ENCODE results near the gene SMC5.

SMC5 gene

GRCh38 chr9:70262366-70262765, 3.6 kb downstream of the SMC5 start:
- Histone ChIP-seq H3K4me1 (ENCODE audit: control insufficient read depth, insufficient read depth, low read length) (no peaks in the 10 kb centered on the region), H3K4me3 (ENCODE audit: low read length) (no peak overlapping the region), H3K36me3 (ENCODE audit: control insufficient read depth, insufficient read depth, low read length) (peaks cover 4% of the 10 kb centered on the region; the same call in 1 of the 2 replicates), H3K27me3 (ENCODE audit: control insufficient read depth, insufficient read depth, low read length) (no peaks in the 10 kb centered on the region), H3K9me3 (ENCODE audit: control insufficient read depth, insufficient read depth, low read length) (no peaks in the 10 kb centered on the region), H3K27ac (ENCODE audit: low read length) (no peak overlapping the region)
- DNase-seq (ENCODE audit: low read depth, low spot score): no peak
- WGBS (ENCODE audit: insufficient coverage, insufficient read length): 100% methylated on average over 2 of the region's 2 CpGs

GRCh38 chr9:70262948-70263347, 4.2 kb downstream of the SMC5 start:
- no peaks in the 10 kb centered on the region for H3K9me3 ChIP-seq (ENCODE audit: control insufficient read depth, insufficient read depth, low read length)
- no peak overlapping the region for H3K27ac ChIP-seq (ENCODE audit: low read length)
- no peak for DNase-seq (ENCODE audit: low read depth, low spot score)
- no peak overlapping the region for H3K4me3 ChIP-seq (ENCODE audit: low read length)
- H3K36me3 ChIP-seq (ENCODE audit: control insufficient read depth, insufficient read depth, low read length): peaks cover 5% of the 10 kb centered on the region; the same call in 1 of the 2 replicates
- no CpG with 5 or more reads among the region's 6 CpGs for WGBS (ENCODE audit: insufficient coverage, insufficient read length)
- H3K27me3 ChIP-seq (ENCODE audit: control insufficient read depth, insufficient read depth, low read length): no peaks in the 10 kb centered on the region
- no peaks in the 10 kb centered on the region for H3K4me1 ChIP-seq (ENCODE audit: control insufficient read depth, insufficient read depth, low read length)

GRCh38 chr9:70263421-70263820, 4.6 kb downstream of the SMC5 start:
- Histone ChIP-seq H3K4me3 (ENCODE audit: low read length) (no peak overlapping the region), H3K27ac (ENCODE audit: low read length) (no peak overlapping the region), H3K27me3 (ENCODE audit: control insufficient read depth, insufficient read depth, low read length) (no peaks in the 10 kb centered on the region), H3K36me3 (ENCODE audit: control insufficient read depth, insufficient read depth, low read length) (peaks cover 5% of the 10 kb centered on the region; the same call in 1 of the 2 replicates), H3K9me3 (ENCODE audit: control insufficient read depth, insufficient read depth, low read length) (no peaks in the 10 kb centered on the region), H3K4me1 (ENCODE audit: control insufficient read depth, insufficient read depth, low read length) (no peaks in the 10 kb centered on the region)
- no CpG with 5 or more reads among the region's 1 CpG for WGBS (ENCODE audit: insufficient coverage, insufficient read length)
- no peak for DNase-seq (ENCODE audit: low read depth, low spot score)

GRCh38 chr9:70278305-70278704, 19.5 kb downstream of the SMC5 start:
- Histone ChIP-seq H3K36me3 (ENCODE audit: control insufficient read depth, insufficient read depth, low read length) (no peaks in the 10 kb centered on the region), H3K4me3 (ENCODE audit: low read length) (no peak overlapping the region)

GRCh38 chr9:70283848-70284247, 25.1 kb downstream of the SMC5 start:
- H3K27ac ChIP-seq (ENCODE audit: low read length): no peak overlapping the region
- H3K4me3 ChIP-seq (ENCODE audit: low read length): no peak overlapping the region
- no peaks in the 10 kb centered on the region for H3K9me3 ChIP-seq (ENCODE audit: control insufficient read depth, insufficient read depth, low read length)
- WGBS (ENCODE audit: insufficient coverage, insufficient read length): no CpG with 5 or more reads among the region's 1 CpG
- no peaks in the 10 kb centered on the region for H3K4me1 ChIP-seq (ENCODE audit: control insufficient read depth, insufficient read depth, low read length)
- no peak for DNase-seq (ENCODE audit: low read depth, low spot score)
- no peaks in the 10 kb centered on the region for H3K27me3 ChIP-seq (ENCODE audit: control insufficient read depth, insufficient read depth, low read length)
- no peaks in the 10 kb centered on the region for H3K36me3 ChIP-seq (ENCODE audit: control insufficient read depth, insufficient read depth, low read length)

More at GRCh38 chr9:70278305-70278704, 19.5 kb downstream of the SMC5 start:
- H3K27ac ChIP-seq (ENCODE audit: low read length): no peak overlapping the region
- no peak for DNase-seq (ENCODE audit: low read depth, low spot score)
- H3K9me3 ChIP-seq (ENCODE audit: control insufficient read depth, insufficient read depth, low read length): no peaks in the 10 kb centered on the region
- no CpG with 5 or more reads among the region's 2 CpGs for WGBS (ENCODE audit: insufficient coverage, insufficient read length)
- no peaks in the 10 kb centered on the region for H3K27me3 ChIP-seq (ENCODE audit: control insufficient read depth, insufficient read depth, low read length)
- no peaks in the 10 kb centered on the region for H3K4me1 ChIP-seq (ENCODE audit: control insufficient read depth, insufficient read depth, low read length)

- no peak for DNase-seq (ENCODE audit: low read depth, low spot score)
- Histone ChIP-seq H3K27me3 (ENCODE audit: control insufficient read depth, insufficient read depth, low read length) (no peaks in the 10 kb centered on the region), H3K4me1 (ENCODE audit: control insufficient read depth, insufficient read depth, low read length) (no peaks in the 10 kb centered on the region), H3K9me3 (ENCODE audit: control insufficient read depth, insufficient read depth, low read length) (no peaks in the 10 kb centered on the region), H3K27ac (ENCODE audit: low read length) (no peak overlapping the region), H3K4me3 (ENCODE audit: low read length) (no peak overlapping the region), H3K36me3 (ENCODE audit: control insufficient read depth, insufficient read depth, low read length) (no peaks in the 10 kb centered on the region)
- WGBS (ENCODE audit: insufficient coverage, insufficient read length): no CpG with 5 or more reads among the region's 3 CpGs
Observed at GRCh38 chr9:70285246-70285645, 26.5 kb downstream of the SMC5 start.

- WGBS (ENCODE audit: insufficient coverage, insufficient read length): no CpG with 5 or more reads among the region's 4 CpGs
- DNase-seq (ENCODE audit: low read depth, low spot score): no peak
- H3K36me3 ChIP-seq (ENCODE audit: control insufficient read depth, insufficient read depth, low read length): no peaks in the 10 kb centered on the region
- no peaks in the 10 kb centered on the region for H3K4me1 ChIP-seq (ENCODE audit: control insufficient read depth, insufficient read depth, low read length)
- H3K9me3 ChIP-seq (ENCODE audit: control insufficient read depth, insufficient read depth, low read length): no peaks in the 10 kb centered on the region
- H3K4me3 ChIP-seq (ENCODE audit: low read length): no peak overlapping the region
- no peaks in the 10 kb centered on the region for H3K27me3 ChIP-seq (ENCODE audit: control insufficient read depth, insufficient read depth, low read length)
- H3K27ac ChIP-seq (ENCODE audit: low read length): no peak overlapping the region
Observed at GRCh38 chr9:70285981-70286598, 27.3 kb downstream of the SMC5 start.

GRCh38 chr9:70290626-70291025, 31.8 kb downstream of the SMC5 start:
- no peaks in the 10 kb centered on the region for H3K27me3 ChIP-seq (ENCODE audit: control insufficient read depth, insufficient read depth, low read length)
- no CpG with 5 or more reads among the region's 3 CpGs for WGBS (ENCODE audit: insufficient coverage, insufficient read length)
- no peak for DNase-seq (ENCODE audit: low read depth, low spot score)
- no peaks in the 10 kb centered on the region; the same call in 1 of the 2 replicates for H3K36me3 ChIP-seq (ENCODE audit: control insufficient read depth, insufficient read depth, low read length)
- H3K9me3 ChIP-seq (ENCODE audit: control insufficient read depth, insufficient read depth, low read length): no peaks in the 10 kb centered on the region
- H3K4me1 ChIP-seq (ENCODE audit: control insufficient read depth, insufficient read depth, low read length): no peaks in the 10 kb centered on the region
- no peak overlapping the region for H3K4me3 ChIP-seq (ENCODE audit: low read length)
- no peak overlapping the region for H3K27ac ChIP-seq (ENCODE audit: low read length)

GRCh38 chr9:70291446-70291845, 32.7 kb downstream of the SMC5 start:
- no peaks in the 10 kb centered on the region for H3K27me3 ChIP-seq (ENCODE audit: control insufficient read depth, insufficient read depth, low read length)
- no peaks in the 10 kb centered on the region; the same call in 1 of the 2 replicates for H3K36me3 ChIP-seq (ENCODE audit: control insufficient read depth, insufficient read depth, low read length)
- no peaks in the 10 kb centered on the region for H3K4me1 ChIP-seq (ENCODE audit: control insufficient read depth, insufficient read depth, low read length)
- DNase-seq (ENCODE audit: low read depth, low spot score): no peak
- no peak overlapping the region for H3K27ac ChIP-seq (ENCODE audit: low read length)
- no peaks in the 10 kb centered on the region for H3K9me3 ChIP-seq (ENCODE audit: control insufficient read depth, insufficient read depth, low read length)
- no CpG with 5 or more reads among the region's 1 CpG for WGBS (ENCODE audit: insufficient coverage, insufficient read length)
- no peak overlapping the region for H3K4me3 ChIP-seq (ENCODE audit: low read length)

GRCh38 chr9:70292253-70292652, 33.5 kb downstream of the SMC5 start:
- H3K36me3 ChIP-seq (ENCODE audit: control insufficient read depth, insufficient read depth, low read length): no peaks in the 10 kb centered on the region; the same call in 1 of the 2 replicates
- no peak overlapping the region for H3K27ac ChIP-seq (ENCODE audit: low read length)
- WGBS (ENCODE audit: insufficient coverage, insufficient read length): no CpG with 5 or more reads among the region's 1 CpG
- H3K4me3 ChIP-seq (ENCODE audit: low read length): no peak overlapping the region
- no peaks in the 10 kb centered on the region for H3K4me1 ChIP-seq (ENCODE audit: control insufficient read depth, insufficient read depth, low read length)
- no peak for DNase-seq (ENCODE audit: low read depth, low spot score)
- H3K9me3 ChIP-seq (ENCODE audit: control insufficient read depth, insufficient read depth, low read length): no peaks in the 10 kb centered on the region
- no peaks in the 10 kb centered on the region for H3K27me3 ChIP-seq (ENCODE audit: control insufficient read depth, insufficient read depth, low read length)

- H3K4me3 ChIP-seq (ENCODE audit: low read length): no peak overlapping the region
- H3K9me3 ChIP-seq (ENCODE audit: control insufficient read depth, insufficient read depth, low read length): no peaks in the 10 kb centered on the region
- WGBS (ENCODE audit: insufficient coverage, insufficient read length): no CpG with 5 or more reads among the region's 1 CpG
- H3K27me3 ChIP-seq (ENCODE audit: control insufficient read depth, insufficient read depth, low read length): no peaks in the 10 kb centered on the region
- no peak overlapping the region for H3K27ac ChIP-seq (ENCODE audit: low read length)
- no peaks in the 10 kb centered on the region for H3K4me1 ChIP-seq (ENCODE audit: control insufficient read depth, insufficient read depth, low read length)
- DNase-seq (ENCODE audit: low read depth, low spot score): no peak
- H3K36me3 ChIP-seq (ENCODE audit: control insufficient read depth, insufficient read depth, low read length): no peaks in the 10 kb centered on the region; the same call in 1 of the 2 replicates
Observed at GRCh38 chr9:70293214-70293613, 34.4 kb downstream of the SMC5 start.

All from iPS DF 6.9 (cell line).